ENCODE measurements around the gene PRPSAP2. TPM values are rescaled to one million over a fixed set of nuclear protein-coding genes. Genes with fewer than 3 reads are reported as not detected.
"Not testable (repeated sequence)": the region's sequence is repeated elsewhere in the genome, so short reads cannot be mapped to it uniquely, and the experiment has no call there.

Gene PRPSAP2
- total RNA-seq, 1 donor from 2014 or later, result 26.3 TPM

DNA sequence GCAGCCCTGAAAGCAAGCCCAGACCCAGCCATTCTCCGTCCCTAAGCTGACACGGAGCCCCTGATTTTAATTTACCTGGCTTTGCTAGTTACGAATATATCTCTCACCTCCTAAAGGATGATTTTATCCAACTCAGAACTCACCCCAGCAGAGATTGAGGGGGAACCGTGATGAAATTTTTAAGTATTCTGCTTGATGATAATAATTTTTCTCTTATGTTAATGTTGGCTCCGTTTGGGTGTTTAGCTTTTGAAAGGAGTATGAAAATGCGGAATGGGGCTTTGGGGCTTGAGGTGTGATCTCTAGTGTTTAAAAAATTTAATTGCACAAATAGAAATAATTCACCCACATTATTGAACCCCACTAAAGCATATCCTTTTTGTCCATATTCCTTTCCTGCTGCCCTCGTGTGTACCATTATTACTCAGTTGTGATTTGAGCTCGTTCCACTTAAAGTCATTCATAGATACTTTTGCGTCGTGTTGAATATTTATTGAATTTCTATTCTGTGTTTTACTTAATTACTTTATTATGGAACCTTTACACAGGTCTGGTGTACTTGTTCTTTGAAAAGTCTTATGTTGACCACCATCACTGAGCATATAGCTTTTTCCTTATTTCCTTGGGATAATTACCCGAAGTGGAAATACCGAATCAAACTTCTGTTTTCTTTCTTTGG is 775 bp downstream of the PRPSAP2 start:
- Histone ChIP-seq H3K4me1 (peaks cover 20% of the 10 kb centered on the region), H3K9me3 (no peaks in the 10 kb centered on the region), H3K4me3 (peak overlapping the region; percentile 91), H3K36me3 (no peaks in the 10 kb centered on the region), H3K27ac (peak overlapping the region; percentile 93), H3K27me3 (no peaks in the 10 kb centered on the region)
- intact Hi-C loops (cut with DNase I), result no loop called here
- DNase-seq (no peak), ATAC-seq (no peak)
- TF ChIP-seq, protein P1, sequence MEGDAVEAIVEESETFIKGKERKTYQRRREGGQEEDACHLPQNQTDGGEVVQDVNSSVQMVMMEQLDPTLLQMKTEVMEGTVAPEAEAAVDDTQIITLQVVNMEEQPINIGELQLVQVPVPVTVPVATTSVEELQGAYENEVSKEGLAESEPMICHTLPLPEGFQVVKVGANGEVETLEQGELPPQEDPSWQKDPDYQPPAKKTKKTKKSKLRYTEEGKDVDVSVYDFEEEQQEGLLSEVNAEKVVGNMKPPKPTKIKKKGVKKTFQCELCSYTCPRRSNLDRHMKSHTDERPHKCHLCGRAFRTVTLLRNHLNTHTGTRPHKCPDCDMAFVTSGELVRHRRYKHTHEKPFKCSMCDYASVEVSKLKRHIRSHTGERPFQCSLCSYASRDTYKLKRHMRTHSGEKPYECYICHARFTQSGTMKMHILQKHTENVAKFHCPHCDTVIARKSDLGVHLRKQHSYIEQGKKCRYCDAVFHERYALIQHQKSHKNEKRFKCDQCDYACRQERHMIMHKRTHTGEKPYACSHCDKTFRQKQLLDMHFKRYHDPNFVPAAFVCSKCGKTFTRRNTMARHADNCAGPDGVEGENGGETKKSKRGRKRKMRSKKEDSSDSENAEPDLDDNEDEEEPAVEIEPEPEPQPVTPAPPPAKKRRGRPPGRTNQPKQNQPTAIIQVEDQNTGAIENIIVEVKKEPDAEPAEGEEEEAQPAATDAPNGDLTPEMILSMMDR (IDR thresholded peaks at IDR 0.05), result no peak

DNA sequence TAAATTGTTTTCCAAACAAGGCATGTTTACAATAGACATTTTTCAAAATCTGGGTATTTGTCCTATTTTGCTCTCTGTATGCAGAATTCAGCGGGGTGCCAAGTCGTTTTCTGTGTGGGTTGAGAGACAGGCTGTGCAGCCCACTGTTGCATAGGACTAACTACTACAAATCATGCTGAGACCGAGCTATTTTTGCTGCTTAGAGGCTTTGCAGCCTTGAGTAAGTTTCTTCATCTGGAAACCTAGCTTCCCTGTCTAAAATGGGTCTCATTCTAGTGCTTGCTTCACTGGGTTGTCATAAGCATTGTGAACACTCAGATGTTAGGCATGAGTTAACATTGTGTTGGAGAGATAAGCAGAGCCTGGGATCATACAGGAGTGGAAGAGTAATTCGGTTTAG is 1.3 kb downstream of the PRPSAP2 start:
- intact Hi-C loops (cut with DNase I), result no loop called here
- TF ChIP-seq, protein P1 (IDR thresholded peaks at IDR 0.05), result no peak
- Histone ChIP-seq H3K4me3 (peak overlapping the region; percentile 91), H3K27ac (no peak overlapping the region), H3K36me3 (no peaks in the 10 kb centered on the region), H3K4me1 (peaks cover 20% of the 10 kb centered on the region), H3K9me3 (no peaks in the 10 kb centered on the region), H3K27me3 (no peaks in the 10 kb centered on the region)
- no peak for ATAC-seq
- DNase-seq, result no peak

DNA sequence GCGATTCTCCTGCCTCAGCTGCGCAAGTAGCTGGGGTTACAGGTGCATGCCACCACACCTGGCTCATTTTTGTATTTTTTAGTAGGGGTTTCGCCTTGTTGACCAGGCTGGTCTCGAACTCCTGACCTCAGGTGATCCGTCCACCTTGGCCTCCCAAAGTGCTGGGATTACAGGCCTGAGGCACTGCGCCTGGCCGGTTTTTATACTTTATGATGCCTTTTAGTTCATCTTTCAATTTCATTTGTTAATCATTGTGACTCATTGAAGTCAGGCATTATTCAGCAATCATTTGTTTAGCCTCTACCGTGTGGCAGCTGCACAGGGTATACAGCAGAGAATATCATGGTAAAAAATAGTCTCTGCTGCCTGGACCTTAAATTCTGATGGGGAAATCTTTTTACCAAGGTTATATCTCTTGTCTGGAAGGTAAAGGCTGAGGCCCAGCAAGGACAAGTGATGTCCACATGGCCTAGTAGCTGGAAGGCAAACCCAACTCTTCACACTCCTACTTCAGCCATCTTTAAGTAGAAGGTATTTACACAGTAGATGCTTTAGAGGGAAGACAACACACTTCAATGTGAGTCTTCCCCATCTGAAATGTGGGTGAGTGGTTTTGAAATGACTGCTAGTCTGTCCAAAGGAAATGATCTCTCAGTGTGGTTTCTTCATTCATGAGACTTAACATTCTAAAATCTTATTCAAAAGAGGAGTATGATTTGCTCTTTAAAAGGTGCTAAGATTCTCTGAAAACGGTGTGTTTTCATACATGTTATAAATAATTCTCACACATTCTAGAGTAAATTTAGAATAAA is 2.4 kb downstream of the PRPSAP2 start:
- H3K9me3 ChIP-seq, result no peaks in the 10 kb centered on the region
- H3K36me3 ChIP-seq, result no peaks in the 10 kb centered on the region
- intact Hi-C loops (cut with DNase I), result no loop called here
- ATAC-seq, result no peak
- no peaks in the 10 kb centered on the region for H3K27me3 ChIP-seq
- H3K4me3 ChIP-seq, result no peak overlapping the region
- H3K4me1 ChIP-seq, result peaks cover 19% of the 10 kb centered on the region
- no peak overlapping the region for H3K27ac ChIP-seq
- no peak for DNase-seq
- TF ChIP-seq, protein P1 (IDR thresholded peaks at IDR 0.05), result no peak

DNA sequence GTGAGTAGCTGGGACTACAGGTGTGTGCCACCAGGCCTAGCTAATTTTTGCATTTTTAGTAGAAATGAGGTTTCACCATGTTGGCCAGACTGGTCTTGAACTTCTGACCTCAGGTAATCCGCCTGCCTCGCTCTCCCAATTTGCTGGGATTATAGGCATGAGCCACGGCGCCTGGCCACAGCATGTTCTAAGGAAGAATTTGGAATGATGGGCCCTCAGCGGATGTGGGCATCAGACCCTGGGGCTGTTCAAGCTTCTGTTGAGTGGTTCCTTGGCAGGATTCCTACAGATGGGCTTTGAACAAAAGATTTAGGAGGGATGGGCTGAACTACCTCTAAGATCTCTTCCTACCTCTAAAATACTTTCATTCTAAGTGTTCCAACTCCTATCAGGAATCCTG is 4.1 kb downstream of the PRPSAP2 start:
- intact Hi-C loops (cut with DNase I), result no loop called here
- peak; percentile 21 for DNase-seq

DNA sequence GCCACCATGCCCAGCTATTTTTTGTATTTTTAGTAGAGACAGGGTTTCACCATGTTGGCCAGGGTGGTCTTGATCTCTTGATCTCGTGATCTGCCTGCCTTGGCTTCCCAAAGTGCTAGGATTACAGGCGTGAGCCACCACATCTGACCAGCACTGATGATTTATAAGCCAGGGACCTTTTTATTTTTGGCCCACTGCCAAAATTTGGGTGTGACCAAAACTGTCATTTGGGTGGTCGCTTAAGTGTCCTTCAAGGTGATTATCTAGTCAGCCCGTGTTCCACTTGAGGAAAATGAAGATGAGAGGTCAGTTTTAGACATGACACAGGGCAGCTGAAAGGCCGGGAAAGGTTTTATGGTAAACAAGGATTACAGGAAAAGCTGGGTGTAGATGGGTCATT is 7.1 kb downstream of the PRPSAP2 start:
- H3K9me3 ChIP-seq; H3K4me1 ChIP-seq; DNase-seq; intact Hi-C loops (cut with DNase I); H3K27me3 ChIP-seq; ATAC-seq; H3K4me3 ChIP-seq; H3K27ac ChIP-seq: not testable (repeated sequence)
- peaks cover 33% of the 10 kb centered on the region for H3K36me3 ChIP-seq

More for the DNA sequence above, 4.1 kb downstream of the PRPSAP2 start:
- ATAC-seq, result no peak
- Histone ChIP-seq H3K27ac (no peak overlapping the region), H3K36me3 (peaks cover 15% of the 10 kb centered on the region), H3K9me3 (no peaks in the 10 kb centered on the region), H3K27me3 (no peaks in the 10 kb centered on the region), H3K4me3 (no peak overlapping the region), H3K4me1 (peaks cover 7% of the 10 kb centered on the region)
- TF ChIP-seq, protein P1 (IDR thresholded peaks at IDR 0.05), result no peak

Data from upper lobe of right lung (tissue), 1 donor.